Body of pancreas (tissue), 4 donors: ENCODE results near the gene MARS1.

Source experiments
- CTCF ChIP-seq, 7 experiments: fragments of 450-650 bp in 4 of 7; fragments of 200-600 bp in 3 of 7; sonication (generic) in 3 of 7; IDR thresholded peaks; one replicate each; pipeline ENCODE4 v1.5.1; 2016 to 2019; ENCODE audit warnings: antibody characterized with exemption in 7 of 7
- POLR2A ChIP-seq, 3 donors: fragments of 450-650 bp; IDR thresholded peaks; one replicate each; pipeline ENCODE4 v1.6.1; 2016; ENCODE audit warnings: antibody characterized with exemption in 3 of 3, mild to moderate bottlenecking in 2 of 3

GRCh38 chr12:57441846-57442427, 45.9 kb upstream of the MARS1 start:
- TF ChIP-seq CTCF (IDR thresholded peaks at IDR 0.05), result no peak
- no peak for TF ChIP-seq POLR2A (IDR thresholded peaks at IDR 0.05)
